A549 (cell line): ENCODE data around the gene ASCC2. TPM values are rescaled to one million over a fixed set of nuclear protein-coding genes. Genes with fewer than 3 reads are reported as not detected.

Source experiments
- ATAC-seq, 2 experiments: fragments of 200-7000 bp in 1 of 2; fragments of >200 bp in 1 of 2; cut with Nextera tagmentation in 1 of 2; cut with Tn5 transposase in 1 of 2; 3 replicates each; pipeline versions ENCODE4 v1.8.0 to v1.9.1; 2018 to 2020; ENCODE audit warnings: mild to moderate bottlenecking in 1 of 2, moderate library complexity in 1 of 2
- CTCF ChIA-PET: fragments of 300-600 bp; sonication (Branson Sonifier 250); formaldehyde crosslinking; extraction: SDS; loops from one replicate; lab custom pipeline; 2021; ENCODE audit warnings: antibody characterized with exemption, inconsistent platforms; lab: Yijun Ruan, JAX
- POLR2A ChIA-PET: fragments of 350-600 bp; formaldehyde crosslinking; extraction: SDS; loops from one replicate; lab custom pipeline; 2021; ENCODE audit warnings: antibody characterized with exemption, inconsistent platforms; lab: Yijun Ruan, JAX
- DNase-seq, 2 experiments: peaks; one replicate each; pipeline versions ENCODE4 v3.0.0 to v3.0.0-alpha.2; 2011 to 2016; ENCODE audit warnings: low read depth in 1 of 2, low spot score in 1 of 2
- FAIRE-seq: peaks from 2 replicates; lab custom pipeline; 2011; peaks lifted over from hg19 to GRCh38; lab: Jason Lieb, UNC
- H3K27ac ChIP-seq, 2 experiments: fragments of >200 bp; sonication (Bioruptor Twin); formaldehyde crosslinking; 3 replicates each; pipeline ENCODE4 v1.5.1; 2016 to 2017
- H3K4me1 ChIP-seq: fragments of >200 bp; sonication (Bioruptor Twin); formaldehyde crosslinking; 3 replicates; pipeline ENCODE4 v1.6.1; 2016
- H3K4me2 ChIP-seq: fragments of >200 bp; sonication (Bioruptor Twin); formaldehyde crosslinking; 3 replicates; pipeline ENCODE4 v1.6.1; 2016
- H3K4me3 ChIP-seq: fragments of >200 bp; sonication (Bioruptor Twin); formaldehyde crosslinking; 3 replicates; pipeline ENCODE4 v1.5.1; 2016
- H3K9me3 ChIP-seq: fragments of >200 bp; sonication (Bioruptor Twin); formaldehyde crosslinking; 3 replicates; pipeline ENCODE4 v1.6.1; 2016
- ATOH8 ChIP-seq: fragments of 250-450 bp; sonication (Bioruptor Pico); IDR thresholded peaks from 2 replicates; pipeline ENCODE4 v1.5.0; 2020; ENCODE audit warnings: low read depth, mild to moderate bottlenecking, moderate library complexity
- BCL3 ChIP-seq: fragments of >200 bp; sonication (Bioruptor Twin); formaldehyde crosslinking; IDR thresholded peaks from 3 replicates; pipeline ENCODE4 v1.6.1; 2016
- BHLHE40 ChIP-seq: IDR thresholded peaks from 2 replicates; pipeline ENCODE4 v1.6.1; 2012; ENCODE audit warnings: low read depth, low read length, inconsistent platforms
- CBX8 ChIP-seq: fragments of 200-600 bp; sonication (generic); IDR thresholded peaks from 2 replicates; pipeline ENCODE4 v1.6.1; 2016
- CHD4 ChIP-seq: fragments of 200-600 bp; sonication (generic); IDR thresholded peaks from 2 replicates; pipeline ENCODE4 v1.6.1; 2016; ENCODE audit warnings: antibody characterized with exemption, mild to moderate bottlenecking, borderline replicate concordance
- E2F6 ChIP-seq: IDR thresholded peaks from 2 replicates; pipeline ENCODE4 v1.6.1; 2012; ENCODE audit warnings: low read depth, borderline replicate concordance
- EHF ChIP-seq: fragments of 250-450 bp; sonication (Bioruptor Pico); IDR thresholded peaks from 2 replicates; pipeline ENCODE4 v1.5.0; 2020; ENCODE audit warnings: mild to moderate bottlenecking
- EP300 ChIP-seq, 2 experiments: fragments of >200 bp; sonication (Bioruptor Twin); formaldehyde crosslinking; IDR thresholded peaks; 2 replicates in 1 of 2; 3 replicates in 1 of 2; pipeline ENCODE4 v1.6.1; 2016 to 2017
- ESRRA ChIP-seq: fragments of 150-350 bp; IDR thresholded peaks from 2 replicates; pipeline ENCODE4 v1.6.1; 2014; ENCODE audit warnings: mild to moderate bottlenecking, low read length, borderline replicate concordance
- FOSB ChIP-seq: fragments of 250-450 bp; sonication (Bioruptor Pico); IDR thresholded peaks from 2 replicates; pipeline ENCODE4 v1.5.0; 2020; ENCODE audit warnings: mild to moderate bottlenecking, moderate library complexity
- FOXS1 ChIP-seq: fragments of 250-450 bp; sonication (Bioruptor Pico); IDR thresholded peaks from 2 replicates; pipeline ENCODE4 v1.5.0; 2020; ENCODE audit warnings: mild to moderate bottlenecking, moderate library complexity
- GATA3 ChIP-seq: IDR thresholded peaks from 2 replicates; pipeline ENCODE4 v1.6.1; 2012; ENCODE audit warnings: borderline replicate concordance
- HOXA7 ChIP-seq: fragments of 250-450 bp; sonication (Bioruptor Pico); IDR thresholded peaks from 2 replicates; pipeline ENCODE4 v1.5.0; 2020; ENCODE audit warnings: mild to moderate bottlenecking, moderate library complexity
- HOXB13 ChIP-seq: fragments of 250-450 bp; sonication (Bioruptor Pico); IDR thresholded peaks from 2 replicates; pipeline ENCODE4 v1.5.0; 2020; ENCODE audit warnings: low read depth, mild to moderate bottlenecking, moderate library complexity
- HOXB5 ChIP-seq: fragments of 250-450 bp; sonication (Bioruptor Pico); IDR thresholded peaks from 2 replicates; pipeline ENCODE4 v1.5.0; 2020; ENCODE audit warnings: mild to moderate bottlenecking, moderate library complexity
- KDM1A ChIP-seq: fragments of 200-600 bp; sonication (generic); IDR thresholded peaks from 2 replicates; pipeline ENCODE4 v1.6.1; 2016; ENCODE audit warnings: low read depth, mild to moderate bottlenecking
- KDM5A ChIP-seq: fragments of 200-600 bp; sonication (generic); IDR thresholded peaks from 2 replicates; pipeline ENCODE4 v1.6.1; 2016; ENCODE audit warnings: antibody characterized with exemption, mild to moderate bottlenecking
- MAX ChIP-seq: IDR thresholded peaks from 2 replicates; pipeline ENCODE4 v1.6.1; 2012
- MAZ ChIP-seq: fragments of 150-350 bp; IDR thresholded peaks from 2 replicates; pipeline ENCODE4 v1.6.1; 2014; ENCODE audit warnings: antibody characterized with exemption, low read depth, low read length, borderline replicate concordance
- MYC ChIP-seq: IDR thresholded peaks from 2 replicates; pipeline ENCODE4 v1.6.1; 2012; ENCODE audit warnings: mild to moderate bottlenecking, inconsistent platforms, low read length, improper control_type of control experiment, borderline replicate concordance
- NPAS2 ChIP-seq: fragments of 250-450 bp; sonication (Bioruptor Pico); IDR thresholded peaks from 2 replicates; pipeline ENCODE4 v1.8.0; 2022; ENCODE audit warnings: mild to moderate bottlenecking, moderate library complexity, borderline replicate concordance
- PHF8 ChIP-seq: fragments of 200-600 bp; sonication (generic); IDR thresholded peaks from 2 replicates; pipeline ENCODE4 v1.6.1; 2016; ENCODE audit warnings: low read depth, mild to moderate bottlenecking, antibody characterized with exemption, moderate library complexity, borderline replicate concordance
- POLR2A ChIP-seq: IDR thresholded peaks from 2 replicates; pipeline ENCODE4 v1.6.1; 2012; ENCODE audit warnings: mild to moderate bottlenecking, low read length
- RCOR1 ChIP-seq: fragments of 150-350 bp; IDR thresholded peaks from 2 replicates; pipeline ENCODE4 v1.6.1; 2014; ENCODE audit warnings: antibody characterized with exemption, low read length, low read depth
- REST ChIP-seq: fragments of 200-600 bp; sonication (generic); IDR thresholded peaks from 2 replicates; pipeline ENCODE4 v1.6.1; 2016; ENCODE audit warnings: antibody characterized with exemption, mild to moderate bottlenecking, moderate library complexity
- RNF2 ChIP-seq: fragments of 200-600 bp; sonication (generic); IDR thresholded peaks from 2 replicates; pipeline ENCODE4 v1.6.1; 2016; ENCODE audit warnings: low read depth, mild to moderate bottlenecking, antibody characterized with exemption, moderate library complexity, borderline replicate concordance
- SREBF2 ChIP-seq: fragments of 450-650 bp; IDR thresholded peaks from 2 replicates; pipeline ENCODE4 v1.6.1; 2014; ENCODE audit warnings: mild to moderate bottlenecking, moderate library complexity
- TFCP2L1 ChIP-seq: fragments of 250-450 bp; sonication (Bioruptor Pico); IDR thresholded peaks from 2 replicates; pipeline ENCODE4 v1.5.0; 2021; ENCODE audit warnings: mild to moderate bottlenecking
- USF2 ChIP-seq: fragments of 450-650 bp; IDR thresholded peaks from 2 replicates; pipeline ENCODE4 v1.6.1; 2014; ENCODE audit warnings: antibody characterized with exemption
- ZC3H11A ChIP-seq: fragments of 450-650 bp; IDR thresholded peaks from 2 replicates; pipeline ENCODE4 v1.6.1; 2014; ENCODE audit warnings: antibody characterized with exemption, mild to moderate bottlenecking
- ZSCAN20 ChIP-seq: fragments of 250-450 bp; sonication (Bioruptor Pico); IDR thresholded peaks from 2 replicates; pipeline ENCODE4 v1.8.0; 2022; ENCODE audit warnings: mild to moderate bottlenecking, moderate library complexity
- WGBS: methylation state at CpG from one replicate; pipeline ENCODE4 v1.1.6; 2017; ENCODE audit errors: missing lambda C conversion rate; 5-methylcytosine and 5-hydroxymethylcytosine counted together
- polyA plus RNA-seq, 4 experiments: library from polyadenylated mRNA; depleted of rRNA in 3 of 4; stranded (reverse); fragments of >200 nt; fragmentation: RNase III in 1 of 4; extraction: RNeasy Plus Mini Kit Qiagen cat#74134 plus additional on column Dnase treatment in 1 of 4; gene quantifications; 2 replicates in 3 of 4; 3 replicates in 1 of 4; pipeline ENCODE4 v1.2.3, GENCODE V29; 2011 to 2017

ASCC2 gene
- polyA plus RNA-seq, 2 of the 4 experiments (the other 2 are of a cell fraction), result 27.2 to 31.6 TPM

GRCh38 chr22:29820961-29821290, 17.1 kb downstream of the ASCC2 start:
- ChIA-PET POLR2A (interaction anchor here (1.0 to 1.4 kb wide), 5 partner anchors 10 to 62 kb away, joined by 3 to 8 read pairs (median 4); partner anchors contain the start of genes ASCC2, MTMR3, UQCR10 and ZMAT5), CTCF (interaction anchor here (0.6 to 1.3 kb wide), 4 partner anchors 17 to 230 kb away, joined by 3 to 6 read pairs (median 4); no protein-coding TSS in a partner anchor)
- Histone ChIP-seq H3K27ac (peak overlapping the region; percentile 48 to 84; a peak in 5 of 6 replicates), H3K4me2 (peak overlapping the region; percentile 56)
- FAIRE-seq, result no peak
- WGBS, result 48% methylated on average over 7 of the region's 7 CpGs
- ATAC-seq, result peak in 1 of 2 experiments; percentile 48; a peak in 3 of 6 replicates
- TF ChIP-seq KDM1A, result no peak
- TF ChIP-seq EHF (CRISPR knock-in tag), result no peak
- TF ChIP-seq USF2, result no peak
- TF ChIP-seq GATA3, result no peak
- TF ChIP-seq FOXS1 (CRISPR knock-in tag), result no peak
- TF ChIP-seq CBX8, result no peak
- no peak for TF ChIP-seq ZC3H11A
- TF ChIP-seq PHF8, result no peak
- no peak for TF ChIP-seq E2F6
- TF ChIP-seq FOSB (CRISPR knock-in tag), result no peak
- no peak for TF ChIP-seq BCL3
- no peak for TF ChIP-seq SREBF2
- no peak for TF ChIP-seq MAX
- no peak for TF ChIP-seq CHD4
- no peak for TF ChIP-seq ESRRA
- no peak for TF ChIP-seq ATOH8 (CRISPR knock-in tag)
- no peak for TF ChIP-seq ZSCAN20
- TF ChIP-seq, all 56 proteins: peak for 0
- Histone ChIP-seq H3K4me3 (no peak overlapping the region), H3K9me3 (no peaks in the 10 kb centered on the region), H3K4me1 (peaks cover 28% of the 10 kb centered on the region)
- no peak for DNase-seq

GRCh38 chr22:29819501-29819900, 18.6 kb downstream of the ASCC2 start:
- DNase-seq (no peak), ATAC-seq (no peak), FAIRE-seq (no peak)
- WGBS, result 93% methylated on average over 2 of the region's 2 CpGs
- peaks cover 33% of the 10 kb centered on the region for H3K4me1 ChIP-seq
- no peak overlapping the region for H3K4me3 ChIP-seq
- no peaks in the 10 kb centered on the region for H3K9me3 ChIP-seq
- H3K27ac ChIP-seq, result no peak overlapping the region
- ChIA-PET CTCF (interaction anchor here (1.4 kb wide), 1 partner anchor 19 kb away, joined by 3 read pairs; no protein-coding TSS in a partner anchor), POLR2A (no interaction called here)
- no peak for TF ChIP-seq MYC
- no peak for TF ChIP-seq HOXB13 (CRISPR knock-in tag)
- no peak for TF ChIP-seq KDM5A
- TF ChIP-seq POLR2A, result no peak
- TF ChIP-seq TFCP2L1 (CRISPR knock-in tag), result no peak
- no peak for TF ChIP-seq ESRRA
- TF ChIP-seq HOXA7 (CRISPR knock-in tag), result no peak
- no peak for TF ChIP-seq NPAS2 (CRISPR knock-in tag)
- no peak for TF ChIP-seq RCOR1
- no peak for TF ChIP-seq REST
- no peak for TF ChIP-seq HOXB5
- TF ChIP-seq BHLHE40, result no peak
- TF ChIP-seq EP300 (IDR thresholded peaks at IDR 0.05), result no peak
- no peak for TF ChIP-seq MAX
- TF ChIP-seq MAZ, result no peak
- no peak for TF ChIP-seq RNF2
- H3K4me2 ChIP-seq, result no peak overlapping the region
